Vagina (tissue), 2 donors: Measurements from ENCODE around the gene CCDC18.

Experiments used
- POLR2A ChIP-seq, 2 donors: fragments of 450-650 bp; IDR thresholded peaks; one replicate each; pipeline ENCODE4 v1.6.1; 2017; ENCODE audit warnings: antibody characterized with exemption in 2 of 2, mild to moderate bottlenecking in 2 of 2, moderate library complexity in 2 of 2
- POLR2AphosphoS5 ChIP-seq, 2 donors: sonication (generic); formaldehyde crosslinking; IDR thresholded peaks; one replicate each; pipeline ENCODE4 v1.9.0; 2017; ENCODE audit warnings: antibody characterized with exemption in 2 of 2, mild to moderate bottlenecking in 2 of 2, low read depth in 1 of 2; ENCODE audit not compliant: insufficient read depth in 1 of 2
- TF ChIP-seq, protein P1 (sequence below), 3 experiments: fragments of 450-650 bp in 2 of 3; fragments of 200-600 bp in 1 of 3; sonication (generic) in 1 of 3; IDR thresholded peaks; one replicate each; pipeline ENCODE4 v1.5.1; 2017 to 2019; ENCODE audit warnings: antibody characterized with exemption in 3 of 3, mild to moderate bottlenecking in 2 of 3, moderate library complexity in 2 of 3

DNA sequence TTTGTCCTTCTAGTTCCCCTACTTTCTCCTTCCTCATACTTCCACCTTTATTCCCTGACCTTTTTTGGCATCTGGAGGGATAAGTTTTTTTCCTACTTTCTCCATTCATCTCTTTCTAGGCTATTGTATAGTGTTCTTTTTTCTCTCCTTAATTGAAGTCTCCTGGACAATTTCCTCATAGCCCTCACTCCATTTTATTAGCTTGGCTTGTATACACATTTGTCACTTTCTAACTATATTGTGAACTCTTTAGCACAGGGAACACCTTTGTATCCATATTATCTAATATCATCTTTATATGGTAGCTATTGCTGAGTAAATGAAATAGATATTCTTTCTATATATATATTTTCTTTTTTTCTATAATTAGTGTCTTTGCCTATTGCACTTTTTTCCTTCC, 47.9 kb upstream of the CCDC18 start:
- TF ChIP-seq, protein P1, sequence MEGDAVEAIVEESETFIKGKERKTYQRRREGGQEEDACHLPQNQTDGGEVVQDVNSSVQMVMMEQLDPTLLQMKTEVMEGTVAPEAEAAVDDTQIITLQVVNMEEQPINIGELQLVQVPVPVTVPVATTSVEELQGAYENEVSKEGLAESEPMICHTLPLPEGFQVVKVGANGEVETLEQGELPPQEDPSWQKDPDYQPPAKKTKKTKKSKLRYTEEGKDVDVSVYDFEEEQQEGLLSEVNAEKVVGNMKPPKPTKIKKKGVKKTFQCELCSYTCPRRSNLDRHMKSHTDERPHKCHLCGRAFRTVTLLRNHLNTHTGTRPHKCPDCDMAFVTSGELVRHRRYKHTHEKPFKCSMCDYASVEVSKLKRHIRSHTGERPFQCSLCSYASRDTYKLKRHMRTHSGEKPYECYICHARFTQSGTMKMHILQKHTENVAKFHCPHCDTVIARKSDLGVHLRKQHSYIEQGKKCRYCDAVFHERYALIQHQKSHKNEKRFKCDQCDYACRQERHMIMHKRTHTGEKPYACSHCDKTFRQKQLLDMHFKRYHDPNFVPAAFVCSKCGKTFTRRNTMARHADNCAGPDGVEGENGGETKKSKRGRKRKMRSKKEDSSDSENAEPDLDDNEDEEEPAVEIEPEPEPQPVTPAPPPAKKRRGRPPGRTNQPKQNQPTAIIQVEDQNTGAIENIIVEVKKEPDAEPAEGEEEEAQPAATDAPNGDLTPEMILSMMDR (IDR thresholded peaks at IDR 0.05) = no peak
- no peak for TF ChIP-seq POLR2A (IDR thresholded peaks at IDR 0.05)
- TF ChIP-seq POLR2AphosphoS5 (IDR thresholded peaks at IDR 0.05; ENCODE audit: insufficient read depth in 1 of 2, low read depth in 1 of 2) = no peak
